IPS DF 6.9 (cell line): Measurements from ENCODE around the gene ZNF608.

Experiments
- DNase-seq: peaks from one replicate; pipeline ENCODE4 v3.0.0-alpha.2; 2013; ENCODE audit warnings: low read depth, low spot score
- H3K27ac ChIP-seq: one replicate; pipeline ENCODE4 v1.5.1; 2013; ENCODE audit warnings: low read length, control low read depth
- H3K27me3 ChIP-seq: 2 replicates; pipeline ENCODE4 v1.6.1; 2013; ENCODE audit warnings: mild to moderate bottlenecking, low read length; ENCODE audit not compliant: control insufficient read depth, insufficient read depth
- H3K36me3 ChIP-seq: 2 replicates; pipeline ENCODE4 v1.6.1; 2013; ENCODE audit warnings: low read length; ENCODE audit not compliant: control insufficient read depth, insufficient read depth
- H3K4me1 ChIP-seq: 2 replicates; pipeline ENCODE4 v1.6.1; 2013; ENCODE audit warnings: low read length; ENCODE audit not compliant: control insufficient read depth, insufficient read depth
- H3K4me3 ChIP-seq: 2 replicates; pipeline ENCODE4 v1.5.1; 2013; ENCODE audit warnings: mild to moderate bottlenecking, low read length
- H3K9me3 ChIP-seq: 2 replicates; pipeline ENCODE4 v1.6.1; 2013; ENCODE audit warnings: low read length, inconsistent platforms; ENCODE audit not compliant: control insufficient read depth, insufficient read depth
- WGBS: extraction: QIAGEN DNeasy Blood & Tissue Kit; methylation state at CpG from one replicate; pipeline ENCODE4 v1.1.7; 2013; ENCODE audit warnings: mixed read lengths, missing lambda C conversion rate; ENCODE audit not compliant: insufficient read length, insufficient coverage; 5-methylcytosine and 5-hydroxymethylcytosine counted together

ZNF608 gene

DNA sequence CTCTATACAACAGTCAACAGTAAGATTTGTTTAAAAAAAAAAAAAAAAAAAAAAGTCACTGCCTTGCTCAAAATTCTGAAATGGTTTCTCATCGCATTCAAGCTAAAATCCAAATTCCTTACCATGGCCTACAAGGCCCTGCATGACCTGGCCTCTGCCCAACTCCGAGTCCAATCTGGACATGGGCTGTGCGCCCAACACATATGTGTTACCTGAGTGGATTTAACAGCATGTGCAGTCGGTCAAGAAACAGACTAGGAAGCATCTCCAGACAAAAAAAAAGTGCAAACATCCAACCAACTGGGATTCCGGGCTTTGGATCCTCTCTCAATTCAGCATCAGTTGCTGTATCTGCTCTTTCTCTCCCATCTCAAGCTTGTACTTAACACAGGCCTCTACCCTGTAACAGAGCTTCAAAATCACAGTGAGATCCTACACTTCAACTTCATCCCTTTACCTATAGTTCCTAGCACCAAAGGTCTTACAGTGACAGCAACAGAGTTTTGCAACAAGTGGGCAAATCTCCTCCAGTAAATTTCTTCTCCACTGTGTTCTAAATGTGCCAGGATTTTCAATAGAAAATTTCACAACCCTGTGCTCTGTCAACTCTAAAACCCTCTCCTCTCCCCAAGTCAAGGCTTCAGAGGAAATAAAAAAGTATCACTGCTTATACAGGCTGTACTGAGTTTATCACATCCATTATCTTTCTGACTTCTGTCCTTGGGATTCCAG is 19.6 kb downstream of the ZNF608 start:
- DNase-seq: no peak
- Histone ChIP-seq H3K4me1 (0 out of 2 replicates have a peak, but pooled peaks cover 4% of the 10 kb centered on the region), H3K27me3 (no peaks in the 10 kb centered on the region), H3K4me3 (no peak overlapping the region), H3K9me3 (no peaks in the 10 kb centered on the region), H3K27ac (no peak overlapping the region), H3K36me3 (no peaks in the 10 kb centered on the region)
- WGBS: no CpG with 5 or more reads among the region's 5 CpGs

DNA sequence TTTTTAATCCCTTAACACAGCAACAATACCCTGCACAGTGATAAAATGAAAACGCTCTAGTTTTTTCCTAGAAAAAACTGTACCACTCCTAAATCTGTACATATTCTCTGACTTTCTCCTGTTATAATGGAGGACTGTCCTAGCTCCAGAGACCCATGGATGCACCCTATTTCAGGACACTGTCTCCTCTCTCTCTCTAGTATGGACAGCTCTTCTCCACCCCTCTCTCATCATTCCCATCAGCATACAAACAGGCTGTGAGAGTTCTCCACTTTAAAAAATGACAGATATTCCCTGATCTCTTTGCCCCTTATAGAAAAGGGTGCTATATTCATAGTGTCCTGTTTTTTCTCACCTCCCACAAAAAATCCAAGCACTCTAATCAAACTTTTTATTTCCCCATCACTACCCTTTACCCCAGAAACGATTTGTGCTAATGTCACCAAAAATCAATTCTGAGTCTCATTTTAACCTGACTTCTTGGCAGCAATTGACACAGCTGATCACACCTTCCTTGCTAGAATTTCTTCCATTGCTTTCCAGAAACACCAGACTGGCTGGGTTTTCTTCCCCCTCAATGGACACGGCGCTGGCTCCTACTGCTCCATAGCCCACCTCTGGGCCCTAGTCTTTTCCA is 20.7 kb downstream of the ZNF608 start:
- H3K4me1 ChIP-seq: 0 out of 2 replicates have a peak, but pooled peaks cover 4% of the 10 kb centered on the region
- H3K4me3 ChIP-seq: no peak overlapping the region
- no peak for DNase-seq
- 100% methylated on average over 1 of the region's 4 CpGs for WGBS
- no peak overlapping the region for H3K27ac ChIP-seq
- H3K9me3 ChIP-seq: no peaks in the 10 kb centered on the region; the same call in 1 of the 2 replicates
- no peaks in the 10 kb centered on the region for H3K36me3 ChIP-seq
- no peaks in the 10 kb centered on the region for H3K27me3 ChIP-seq

DNA sequence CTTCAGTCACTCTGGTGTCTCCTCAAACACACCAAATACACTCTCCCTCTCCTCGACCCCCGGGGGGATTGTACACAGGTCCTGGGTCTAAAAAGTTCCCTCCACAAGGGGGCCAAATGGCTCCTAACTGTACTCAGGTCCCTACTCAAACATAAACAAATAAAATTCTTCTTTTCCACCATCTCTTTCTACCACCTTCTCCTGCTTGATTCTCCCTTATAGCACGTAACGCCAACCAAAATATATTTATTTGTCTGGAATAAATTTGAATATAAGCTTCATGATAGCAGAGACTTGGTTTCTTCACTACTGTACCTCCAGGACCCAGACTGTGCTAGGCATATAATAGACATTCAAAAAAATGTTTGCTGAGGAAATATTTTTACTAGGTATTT is 21.4 kb downstream of the ZNF608 start:
- H3K4me3 ChIP-seq: no peak overlapping the region
- no peak for DNase-seq

DNA sequence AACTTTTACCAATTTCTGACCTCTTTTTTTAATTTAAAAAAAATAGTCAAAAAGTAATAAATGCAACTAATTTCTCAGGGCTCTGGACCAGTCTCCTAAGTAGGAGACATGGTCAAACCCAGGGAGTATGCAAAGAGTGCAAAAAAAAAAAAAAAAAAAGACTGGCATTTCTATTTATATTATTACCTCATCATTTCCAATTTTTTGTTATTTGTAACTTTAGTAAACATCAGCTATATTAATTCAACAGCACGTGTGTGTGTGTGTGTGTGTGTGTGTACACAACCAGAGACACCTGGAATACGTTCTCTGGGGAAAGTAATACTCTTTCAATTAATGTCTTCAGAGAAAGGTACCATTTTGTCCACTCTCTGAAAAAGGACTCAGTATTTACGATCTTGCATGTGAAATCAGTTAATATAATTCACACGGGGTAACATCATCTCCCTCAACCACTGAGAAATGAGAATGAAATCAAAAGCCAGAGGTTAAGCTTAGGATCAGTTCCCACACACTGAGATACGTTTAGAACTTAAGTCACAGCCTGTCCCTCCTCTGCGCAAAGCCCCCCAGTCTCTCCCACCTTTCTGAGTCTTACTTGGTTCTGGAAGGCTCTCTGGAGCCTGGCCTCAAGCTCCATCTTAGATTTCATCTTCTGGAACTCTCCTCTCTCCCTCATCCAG is 21.9 kb downstream of the ZNF608 start:
- WGBS: no CpG with 5 or more reads among the region's 6 CpGs
- no peaks in the 10 kb centered on the region; the same call in 1 of the 2 replicates for H3K9me3 ChIP-seq
- DNase-seq: no peak
- no peaks in the 10 kb centered on the region for H3K27me3 ChIP-seq
- H3K27ac ChIP-seq: no peak overlapping the region
- H3K36me3 ChIP-seq: no peaks in the 10 kb centered on the region
- H3K4me1 ChIP-seq: 0 out of 2 replicates have a peak, but pooled peaks cover 4% of the 10 kb centered on the region
- H3K4me3 ChIP-seq: no peak overlapping the region

More for the DNA sequence above, 21.4 kb downstream of the ZNF608 start:
- 0 out of 2 replicates have a peak, but pooled peaks cover 4% of the 10 kb centered on the region for H3K4me1 ChIP-seq
- H3K9me3 ChIP-seq: no peaks in the 10 kb centered on the region; the same call in 1 of the 2 replicates
- no peaks in the 10 kb centered on the region for H3K36me3 ChIP-seq
- WGBS: 100% methylated on average over 2 of the region's 4 CpGs
- no peak overlapping the region for H3K27ac ChIP-seq
- H3K27me3 ChIP-seq: no peaks in the 10 kb centered on the region

DNA sequence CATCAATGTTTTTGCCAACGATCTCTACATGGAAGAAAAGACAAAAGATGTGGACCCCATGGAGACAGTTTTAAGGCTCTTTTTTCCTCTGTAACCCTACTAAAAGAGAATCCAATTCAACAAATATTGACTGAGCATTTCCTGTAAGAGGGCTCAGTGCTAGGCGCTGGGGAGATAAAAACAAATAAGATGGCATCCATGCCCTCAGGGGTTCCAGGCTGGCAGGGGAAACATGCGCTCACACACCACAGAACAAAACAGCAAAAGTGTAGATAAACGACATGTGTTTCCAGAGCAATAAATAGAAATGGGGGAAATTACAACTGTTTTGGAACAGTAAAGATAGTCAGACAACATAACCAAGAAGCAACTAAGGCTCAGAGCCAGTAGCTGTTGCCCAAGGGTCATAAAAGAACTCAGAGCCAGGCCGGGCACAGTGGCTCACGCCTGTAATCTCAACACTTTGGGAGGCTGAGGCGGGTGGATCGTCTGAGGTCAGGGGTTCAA is 25.2 kb downstream of the ZNF608 start:
- no peak for DNase-seq
- H3K4me3 ChIP-seq: no peak overlapping the region
- H3K27ac ChIP-seq: no peak overlapping the region
- no peaks in the 10 kb centered on the region for H3K27me3 ChIP-seq
- no peaks in the 10 kb centered on the region; the same call in 1 of the 2 replicates for H3K9me3 ChIP-seq
- 0 out of 2 replicates have a peak, but pooled peaks cover 1% of the 10 kb centered on the region for H3K4me1 ChIP-seq
- no peaks in the 10 kb centered on the region for H3K36me3 ChIP-seq
- no CpG with 5 or more reads among the region's 8 CpGs for WGBS

DNA sequence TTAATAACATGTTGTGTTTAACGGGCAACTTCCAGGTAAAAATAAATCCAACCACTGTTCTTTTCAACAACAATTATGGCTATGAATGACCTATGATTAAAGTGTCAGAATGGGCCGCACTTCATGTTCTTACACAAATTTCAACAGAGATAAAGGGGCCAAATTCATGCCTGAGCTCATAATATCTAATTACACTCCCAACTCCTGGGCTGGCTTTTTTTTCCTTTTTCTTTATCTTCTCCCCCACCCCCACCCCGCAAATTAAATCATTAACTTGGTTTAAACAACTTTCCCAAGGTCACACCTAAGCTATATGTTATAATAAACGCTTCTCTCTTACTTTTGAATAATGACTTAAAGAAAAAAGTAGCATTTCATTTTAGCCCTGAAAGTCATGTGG is 25.8 kb downstream of the ZNF608 start:
- Histone ChIP-seq H3K4me1 (0 out of 2 replicates have a peak, but pooled peaks cover 1% of the 10 kb centered on the region), H3K4me3 (no peak overlapping the region), H3K9me3 (no peaks in the 10 kb centered on the region; the same call in 1 of the 2 replicates), H3K27ac (no peak overlapping the region), H3K36me3 (no peaks in the 10 kb centered on the region), H3K27me3 (no peaks in the 10 kb centered on the region)
- 100% methylated on average over 2 of the region's 4 CpGs for WGBS
- no peak for DNase-seq

DNA sequence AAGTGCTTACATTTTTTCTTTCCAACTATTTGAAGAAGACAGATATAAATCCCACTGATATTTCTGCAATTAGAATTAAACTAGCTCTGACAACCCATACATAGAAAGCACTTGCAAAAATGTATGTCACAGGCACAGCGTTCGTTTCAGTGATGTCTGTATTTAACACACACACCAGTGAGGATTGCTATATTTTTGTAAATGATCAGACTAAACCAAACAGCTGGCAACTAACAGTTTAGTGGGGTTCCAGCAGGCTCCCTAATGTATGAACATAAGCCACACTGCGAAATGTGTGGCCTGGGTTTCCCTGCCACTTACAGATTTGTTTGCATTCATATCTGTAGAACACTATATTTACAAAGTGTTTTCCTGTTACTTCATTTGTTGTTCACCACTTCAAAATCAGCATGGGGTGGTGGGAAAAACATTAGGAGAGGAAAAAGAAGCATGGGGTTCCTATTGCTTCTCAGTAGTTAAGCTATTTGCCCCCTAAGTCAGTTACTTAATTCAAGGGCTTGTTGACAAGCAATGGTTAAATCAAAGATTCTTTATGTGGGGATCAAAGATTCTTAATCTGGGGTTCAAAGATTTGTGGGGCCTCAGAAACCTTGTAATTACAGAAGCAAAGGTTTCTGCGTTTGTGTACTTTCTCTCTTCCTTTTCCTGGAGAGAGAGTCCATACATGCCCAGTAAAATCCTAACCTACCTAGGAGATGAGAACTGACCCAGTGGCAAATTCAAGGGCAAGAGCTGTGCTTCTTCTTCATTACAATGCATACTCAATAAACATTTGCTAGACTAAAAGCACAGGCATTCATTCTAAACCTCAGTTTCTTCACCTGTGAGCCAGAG is 27.1 kb downstream of the ZNF608 start:
- Histone ChIP-seq H3K4me1 (0 out of 2 replicates have a peak, but pooled peaks cover 1% of the 10 kb centered on the region), H3K9me3 (no peaks in the 10 kb centered on the region; the same call in 1 of the 2 replicates), H3K27ac (no peak overlapping the region), H3K36me3 (no peaks in the 10 kb centered on the region), H3K4me3 (no peak overlapping the region), H3K27me3 (no peaks in the 10 kb centered on the region)
- no CpG with 5 or more reads among the region's 4 CpGs for WGBS
- DNase-seq: no peak

DNA sequence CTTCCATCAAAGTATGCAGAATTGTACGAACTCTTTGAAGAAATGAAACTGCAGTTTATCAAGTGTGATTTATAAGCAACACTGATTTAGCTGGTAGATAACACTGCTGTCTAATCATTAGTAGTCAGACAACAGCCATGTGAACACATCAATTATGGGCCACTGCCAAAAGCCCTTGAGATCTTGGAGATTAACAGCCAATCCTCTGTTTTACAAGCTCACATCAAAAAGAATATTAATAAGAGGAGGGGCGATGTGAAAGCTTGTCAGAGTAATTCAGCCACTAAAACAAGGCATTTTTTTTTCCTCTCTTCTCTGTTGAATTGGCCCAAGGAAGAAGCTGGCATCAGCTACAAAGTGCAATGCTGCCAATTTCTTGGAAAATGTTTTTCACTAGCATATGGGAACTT is 28.1 kb downstream of the ZNF608 start:
- Histone ChIP-seq H3K4me1 (0 out of 2 replicates have a peak, but pooled peaks cover 1% of the 10 kb centered on the region), H3K4me3 (no peak overlapping the region), H3K9me3 (no peaks in the 10 kb centered on the region; the same call in 1 of the 2 replicates), H3K27ac (no peak overlapping the region), H3K36me3 (no peaks in the 10 kb centered on the region), H3K27me3 (no peaks in the 10 kb centered on the region)
- DNase-seq: no peak
- no CpG with 5 or more reads among the region's 2 CpGs for WGBS

DNA sequence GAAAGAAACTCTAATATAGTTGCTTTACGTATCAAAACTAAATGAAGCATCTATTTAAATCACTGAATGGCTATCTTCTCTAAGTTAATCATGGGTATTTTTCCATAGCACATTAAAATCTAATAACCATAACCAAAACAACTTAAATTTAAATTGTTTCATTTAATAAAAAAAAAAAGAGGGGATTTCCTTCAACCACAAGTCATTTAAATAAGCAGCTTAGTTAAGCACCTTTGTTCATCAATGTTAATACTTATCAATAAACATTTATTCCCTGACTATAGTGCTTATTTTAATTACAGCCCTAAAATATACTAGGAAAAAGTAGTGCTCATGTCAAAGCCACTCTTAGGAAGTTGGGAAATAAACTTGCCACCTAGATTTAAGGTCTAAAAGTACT is 30.3 kb downstream of the ZNF608 start:
- no CpG with 5 or more reads among the region's 1 CpG for WGBS
- no peaks in the 10 kb centered on the region for H3K36me3 ChIP-seq
- H3K4me1 ChIP-seq: no peaks in the 10 kb centered on the region
- no peaks in the 10 kb centered on the region for H3K27me3 ChIP-seq
- no peak overlapping the region for H3K27ac ChIP-seq
- no peak overlapping the region for H3K4me3 ChIP-seq
- DNase-seq: no peak
- no peaks in the 10 kb centered on the region; the same call in 1 of the 2 replicates for H3K9me3 ChIP-seq
